WTC11 (cell line): ENCODE data around the gene LIMK1.

Experiments used
- JAZF1 ChIP-seq: fragments of 250-450 bp; sonication (Bioruptor Pico); IDR thresholded peaks from 2 replicates; pipeline ENCODE4 v1.9.0; 2021; ENCODE audit warnings: moderate library complexity, mild to moderate bottlenecking, inconsistent platforms
- RELA ChIP-seq: sonication (generic); formaldehyde crosslinking; IDR thresholded peaks from 2 replicates; pipeline ENCODE4 v1.8.1; 2022; ENCODE audit warnings: missing genetic modification reagents, mild to moderate bottlenecking, borderline replicate concordance
- TP53 ChIP-seq: sonication (generic); formaldehyde crosslinking; IDR thresholded peaks from 2 replicates; pipeline ENCODE4 v1.8.1; 2023; ENCODE audit warnings: mild to moderate bottlenecking, missing genetic modification reagents
- ZNF263 ChIP-seq: sonication (generic); formaldehyde crosslinking; IDR thresholded peaks from 2 replicates; pipeline ENCODE4 v1.8.1; 2022; ENCODE audit warnings: low read depth, mild to moderate bottlenecking, moderate library complexity, missing genetic modification reagents
- ZNF423 ChIP-seq: fragments of 250-450 bp; sonication (Bioruptor Pico); IDR thresholded peaks from 2 replicates; pipeline ENCODE4 v2.1.2; 2022; ENCODE audit warnings: mild to moderate bottlenecking, moderate library complexity
- TF ChIP-seq, protein P1 (sequence below): fragments of 200-600 bp; IDR thresholded peaks from 2 replicates; pipeline ENCODE4 v1.8.0; 2022; ENCODE audit warnings: antibody characterized with exemption
- TF ChIP-seq, protein P2 (sequence below): sonication (generic); formaldehyde crosslinking; IDR thresholded peaks from 2 replicates; pipeline ENCODE4 v1.8.1; 2022; ENCODE audit warnings: mild to moderate bottlenecking, moderate library complexity, missing genetic modification reagents
- TF ChIP-seq, protein P3 (sequence below): sonication (generic); formaldehyde crosslinking; IDR thresholded peaks from 2 replicates; pipeline ENCODE4 v1.8.0; 2022; ENCODE audit warnings: mild to moderate bottlenecking, missing genetic modification reagents
- TF ChIP-seq, protein P4 (sequence below): sonication (generic); formaldehyde crosslinking; IDR thresholded peaks from 2 replicates; pipeline ENCODE4 v1.8.0; 2023; ENCODE audit warnings: mild to moderate bottlenecking, missing genetic modification reagents
- TF ChIP-seq, protein P5 (sequence below): sonication (generic); formaldehyde crosslinking; IDR thresholded peaks from 2 replicates; pipeline ENCODE4 v1.8.1; 2022; ENCODE audit warnings: low read depth, missing genetic modification reagents, borderline replicate concordance

DNA sequence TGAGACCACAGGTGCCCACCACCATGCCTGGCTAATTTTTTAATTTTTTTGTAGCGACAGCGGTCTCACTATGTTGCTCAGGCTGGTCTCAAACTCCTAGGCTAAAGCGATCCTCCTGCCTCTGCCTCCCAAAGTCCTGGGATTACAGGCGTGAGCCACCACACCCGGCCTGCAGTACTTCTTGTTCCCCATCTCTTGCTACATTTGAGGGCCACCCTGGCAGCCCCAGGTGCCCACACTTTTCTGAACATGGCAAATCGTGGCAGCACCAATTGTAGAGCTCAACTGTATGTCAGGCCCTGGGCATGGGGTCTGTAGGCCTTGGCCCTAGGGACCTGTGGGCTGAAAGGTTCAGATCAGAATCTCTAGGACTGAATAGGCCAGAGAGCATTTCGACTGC lies 25.1 kb upstream of the LIMK1 start:
- TF ChIP-seq, protein P1, sequence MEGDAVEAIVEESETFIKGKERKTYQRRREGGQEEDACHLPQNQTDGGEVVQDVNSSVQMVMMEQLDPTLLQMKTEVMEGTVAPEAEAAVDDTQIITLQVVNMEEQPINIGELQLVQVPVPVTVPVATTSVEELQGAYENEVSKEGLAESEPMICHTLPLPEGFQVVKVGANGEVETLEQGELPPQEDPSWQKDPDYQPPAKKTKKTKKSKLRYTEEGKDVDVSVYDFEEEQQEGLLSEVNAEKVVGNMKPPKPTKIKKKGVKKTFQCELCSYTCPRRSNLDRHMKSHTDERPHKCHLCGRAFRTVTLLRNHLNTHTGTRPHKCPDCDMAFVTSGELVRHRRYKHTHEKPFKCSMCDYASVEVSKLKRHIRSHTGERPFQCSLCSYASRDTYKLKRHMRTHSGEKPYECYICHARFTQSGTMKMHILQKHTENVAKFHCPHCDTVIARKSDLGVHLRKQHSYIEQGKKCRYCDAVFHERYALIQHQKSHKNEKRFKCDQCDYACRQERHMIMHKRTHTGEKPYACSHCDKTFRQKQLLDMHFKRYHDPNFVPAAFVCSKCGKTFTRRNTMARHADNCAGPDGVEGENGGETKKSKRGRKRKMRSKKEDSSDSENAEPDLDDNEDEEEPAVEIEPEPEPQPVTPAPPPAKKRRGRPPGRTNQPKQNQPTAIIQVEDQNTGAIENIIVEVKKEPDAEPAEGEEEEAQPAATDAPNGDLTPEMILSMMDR = no peak
- TF ChIP-seq ZNF263 (CRISPR knock-in tag) (no peak), TP53 (no peak), RELA (CRISPR knock-in tag) (no peak), ZNF423 (CRISPR knock-in tag) (no peak), JAZF1 (CRISPR knock-in tag) (no peak)
- TF ChIP-seq, protein P2, sequence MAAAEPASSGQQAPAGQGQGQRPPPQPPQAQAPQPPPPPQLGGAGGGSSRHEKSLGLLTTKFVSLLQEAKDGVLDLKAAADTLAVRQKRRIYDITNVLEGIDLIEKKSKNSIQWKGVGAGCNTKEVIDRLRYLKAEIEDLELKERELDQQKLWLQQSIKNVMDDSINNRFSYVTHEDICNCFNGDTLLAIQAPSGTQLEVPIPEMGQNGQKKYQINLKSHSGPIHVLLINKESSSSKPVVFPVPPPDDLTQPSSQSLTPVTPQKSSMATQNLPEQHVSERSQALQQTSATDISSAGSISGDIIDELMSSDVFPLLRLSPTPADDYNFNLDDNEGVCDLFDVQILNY (CRISPR knock-in tag) = no peak
- TF ChIP-seq, protein P3, sequence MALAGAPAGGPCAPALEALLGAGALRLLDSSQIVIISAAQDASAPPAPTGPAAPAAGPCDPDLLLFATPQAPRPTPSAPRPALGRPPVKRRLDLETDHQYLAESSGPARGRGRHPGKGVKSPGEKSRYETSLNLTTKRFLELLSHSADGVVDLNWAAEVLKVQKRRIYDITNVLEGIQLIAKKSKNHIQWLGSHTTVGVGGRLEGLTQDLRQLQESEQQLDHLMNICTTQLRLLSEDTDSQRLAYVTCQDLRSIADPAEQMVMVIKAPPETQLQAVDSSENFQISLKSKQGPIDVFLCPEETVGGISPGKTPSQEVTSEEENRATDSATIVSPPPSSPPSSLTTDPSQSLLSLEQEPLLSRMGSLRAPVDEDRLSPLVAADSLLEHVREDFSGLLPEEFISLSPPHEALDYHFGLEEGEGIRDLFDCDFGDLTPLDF (CRISPR knock-in tag) = no peak
- TF ChIP-seq, protein P4, sequence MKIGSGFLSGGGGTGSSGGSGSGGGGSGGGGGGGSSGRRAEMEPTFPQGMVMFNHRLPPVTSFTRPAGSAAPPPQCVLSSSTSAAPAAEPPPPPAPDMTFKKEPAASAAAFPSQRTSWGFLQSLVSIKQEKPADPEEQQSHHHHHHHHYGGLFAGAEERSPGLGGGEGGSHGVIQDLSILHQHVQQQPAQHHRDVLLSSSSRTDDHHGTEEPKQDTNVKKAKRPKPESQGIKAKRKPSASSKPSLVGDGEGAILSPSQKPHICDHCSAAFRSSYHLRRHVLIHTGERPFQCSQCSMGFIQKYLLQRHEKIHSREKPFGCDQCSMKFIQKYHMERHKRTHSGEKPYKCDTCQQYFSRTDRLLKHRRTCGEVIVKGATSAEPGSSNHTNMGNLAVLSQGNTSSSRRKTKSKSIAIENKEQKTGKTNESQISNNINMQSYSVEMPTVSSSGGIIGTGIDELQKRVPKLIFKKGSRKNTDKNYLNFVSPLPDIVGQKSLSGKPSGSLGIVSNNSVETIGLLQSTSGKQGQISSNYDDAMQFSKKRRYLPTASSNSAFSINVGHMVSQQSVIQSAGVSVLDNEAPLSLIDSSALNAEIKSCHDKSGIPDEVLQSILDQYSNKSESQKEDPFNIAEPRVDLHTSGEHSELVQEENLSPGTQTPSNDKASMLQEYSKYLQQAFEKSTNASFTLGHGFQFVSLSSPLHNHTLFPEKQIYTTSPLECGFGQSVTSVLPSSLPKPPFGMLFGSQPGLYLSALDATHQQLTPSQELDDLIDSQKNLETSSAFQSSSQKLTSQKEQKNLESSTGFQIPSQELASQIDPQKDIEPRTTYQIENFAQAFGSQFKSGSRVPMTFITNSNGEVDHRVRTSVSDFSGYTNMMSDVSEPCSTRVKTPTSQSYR (CRISPR knock-in tag) = no peak
- TF ChIP-seq, protein P5, sequence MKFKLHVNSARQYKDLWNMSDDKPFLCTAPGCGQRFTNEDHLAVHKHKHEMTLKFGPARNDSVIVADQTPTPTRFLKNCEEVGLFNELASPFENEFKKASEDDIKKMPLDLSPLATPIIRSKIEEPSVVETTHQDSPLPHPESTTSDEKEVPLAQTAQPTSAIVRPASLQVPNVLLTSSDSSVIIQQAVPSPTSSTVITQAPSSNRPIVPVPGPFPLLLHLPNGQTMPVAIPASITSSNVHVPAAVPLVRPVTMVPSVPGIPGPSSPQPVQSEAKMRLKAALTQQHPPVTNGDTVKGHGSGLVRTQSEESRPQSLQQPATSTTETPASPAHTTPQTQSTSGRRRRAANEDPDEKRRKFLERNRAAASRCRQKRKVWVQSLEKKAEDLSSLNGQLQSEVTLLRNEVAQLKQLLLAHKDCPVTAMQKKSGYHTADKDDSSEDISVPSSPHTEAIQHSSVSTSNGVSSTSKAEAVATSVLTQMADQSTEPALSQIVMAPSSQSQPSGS = no peak
